K562 (cell line): ENCODE measurements around the gene STX11.

ENCODE experiments used
- CHCHD3 ChIP-seq: fragments of 250-450 bp; sonication (Bioruptor Pico); IDR thresholded peaks from 2 replicates; pipeline ENCODE4 v2.1.2; 2022; ENCODE audit warnings: mild to moderate bottlenecking
- GTF2F1 ChIP-seq: IDR thresholded peaks from 2 replicates; pipeline ENCODE4 v1.6.1; 2011; ENCODE audit warnings: low read depth, low read length, improper control_type of control experiment
- MAZ ChIP-seq, 2 experiments: fragments of 450-650 bp in 1 of 2; sonication (generic) in 1 of 2; formaldehyde crosslinking; IDR thresholded peaks in 1 of 2; conservative IDR thresholded peaks in 1 of 2; 2 replicates each; pipeline versions ENCODE4 v1.4.0 to v1.5.0; 2020; ENCODE audit warnings: mild to moderate bottlenecking in 1 of 2, missing genetic modification reagents in 1 of 2
- NCOA2 ChIP-seq, 2 experiments: fragments of 450-650 bp; IDR thresholded peaks; 2 replicates each; pipeline ENCODE4 v1.6.1; 2018; ENCODE audit warnings: mild to moderate bottlenecking in 2 of 2, moderate library complexity in 1 of 2; ENCODE audit not compliant: partially characterized antibody in 2 of 2
- TCF3 ChIP-seq: sonication (generic); formaldehyde crosslinking; IDR thresholded peaks from 2 replicates; pipeline ENCODE4 v1.4.0; 2020; ENCODE audit warnings: mild to moderate bottlenecking, missing genetic modification reagents
- ZFP30 ChIP-seq: fragments of 250-450 bp; sonication (Bioruptor Pico); IDR thresholded peaks from 2 replicates; pipeline ENCODE4 v1.8.0; 2022; ENCODE audit warnings: moderate library complexity, mild to moderate bottlenecking, inconsistent platforms, borderline replicate concordance
- ZNF766 ChIP-seq: fragments of 200-800 bp; sonication (Bioruptor generic); conservative IDR thresholded peaks from 2 replicates; pipeline ENCODE4 v1.6.1; 2016; ENCODE audit warnings: missing genetic modification characterization, missing compliant biosample characterization

DNA sequence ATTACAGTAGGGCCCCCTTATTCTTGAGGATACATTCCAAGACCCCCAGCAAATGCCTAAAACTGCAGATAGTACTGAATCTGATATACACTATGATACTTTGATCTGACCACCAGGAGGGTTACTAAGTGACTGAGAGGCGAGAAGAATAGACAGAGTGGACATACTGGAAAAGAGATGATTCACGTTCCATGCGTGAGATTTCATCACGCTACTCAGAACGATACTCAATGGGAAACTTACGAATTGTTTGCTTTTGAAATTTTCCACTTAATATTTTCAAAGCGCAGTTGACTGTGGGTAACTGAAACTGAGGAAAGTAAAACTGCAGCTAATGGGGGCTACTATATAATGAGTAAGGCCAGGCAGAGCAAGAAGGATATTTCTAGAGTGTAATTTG is 60.8 kb downstream of the STX11 start:
- TF ChIP-seq MAZ (CRISPR knock-in tag; conservative IDR thresholded peaks at IDR 0.05 in 1 of 2, IDR thresholded peaks at IDR 0.05 in 1 of 2) (no peak), TCF3 (CRISPR knock-in tag) (no peak), ZFP30 (CRISPR knock-in tag) (no peak), CHCHD3 (CRISPR knock-in tag) (no peak), ZNF766 (CRISPR knock-in tag) (no peak), NCOA2 (IDR thresholded peaks at IDR 0.05; ENCODE audit: partially characterized antibody in 2 of 2) (no peak), GTF2F1 (no peak)
